Endometrial microvascular endothelial cells (primary cell): ENCODE results near the gene TRMT2A. TPM values are rescaled to one million over a fixed set of nuclear protein-coding genes. Genes with fewer than 3 reads are reported as not detected.

ENCODE experiments used
- in situ Hi-C: cut with HindIII; loops from 2 replicates; pipeline ENCODE4 v1.10.0; 2017; ENCODE audit warnings: low sequenced_read_pairs, low pct_unique_long_range_greater_than_20kb; ENCODE audit errors: inconsistent ontology term
- total RNA-seq: library from RNA; depleted of rRNA; stranded (reverse); fragments of >200 nt; gene quantifications from one replicate; pipeline ENCODE4 v1.2.3, GENCODE V29; 2015; ENCODE audit errors: inconsistent ontology term

Gene TRMT2A
- total RNA-seq, 1 donor from 2014 or later: 74.0 TPM

DNA sequence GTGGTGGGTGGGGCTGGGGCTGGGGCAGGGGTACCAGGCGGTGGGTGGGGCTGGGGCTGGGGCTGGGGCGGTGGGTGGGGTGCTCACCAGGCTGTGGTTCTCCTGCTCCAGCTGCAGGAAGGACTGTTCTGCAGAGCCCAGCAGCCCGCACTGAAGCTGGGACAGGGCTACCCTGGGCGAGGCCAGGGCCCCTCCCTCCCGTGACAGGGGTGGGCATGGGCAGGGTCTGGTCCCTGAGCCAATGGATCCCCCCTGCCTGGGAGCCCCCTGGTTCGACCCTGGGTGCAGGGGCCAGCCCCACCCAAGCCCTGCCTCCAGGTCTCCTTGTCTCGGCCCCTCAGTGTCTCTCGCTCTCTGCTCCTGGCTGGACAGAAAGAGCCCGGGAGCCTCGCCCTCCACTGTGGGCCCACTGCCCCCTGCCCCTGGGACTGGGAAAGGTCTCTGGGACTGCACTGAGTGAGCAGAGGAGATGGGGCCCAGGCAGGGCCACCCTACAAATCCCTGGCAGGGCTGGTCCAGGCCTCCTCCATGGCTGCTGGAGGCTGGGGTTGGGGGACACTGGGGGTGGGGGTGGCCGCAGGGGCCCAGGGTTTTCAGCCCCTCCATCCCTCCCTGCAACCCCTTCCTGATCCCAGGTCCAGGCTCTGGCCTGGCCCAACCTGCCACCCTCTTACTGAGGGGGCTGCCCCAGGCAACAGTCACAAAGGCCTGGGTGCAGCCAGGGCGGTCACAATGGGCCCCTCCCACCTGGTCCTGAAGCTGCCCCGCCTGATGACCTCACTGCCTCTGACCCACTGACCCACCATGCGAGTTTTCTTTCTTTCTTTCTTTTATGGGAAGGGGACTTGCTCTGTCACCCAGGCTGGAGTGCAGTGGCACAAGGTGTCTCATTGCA is 33.6 kb upstream of the TRMT2A start, which contains the start of gene CCDC188:
CCDC188 (minus strand) TSS at position 675 of the 895 bp plus-strand sequence; CDS start at position 606, 69 bp downstream.
- in situ Hi-C loops: no loop called here

DNA sequence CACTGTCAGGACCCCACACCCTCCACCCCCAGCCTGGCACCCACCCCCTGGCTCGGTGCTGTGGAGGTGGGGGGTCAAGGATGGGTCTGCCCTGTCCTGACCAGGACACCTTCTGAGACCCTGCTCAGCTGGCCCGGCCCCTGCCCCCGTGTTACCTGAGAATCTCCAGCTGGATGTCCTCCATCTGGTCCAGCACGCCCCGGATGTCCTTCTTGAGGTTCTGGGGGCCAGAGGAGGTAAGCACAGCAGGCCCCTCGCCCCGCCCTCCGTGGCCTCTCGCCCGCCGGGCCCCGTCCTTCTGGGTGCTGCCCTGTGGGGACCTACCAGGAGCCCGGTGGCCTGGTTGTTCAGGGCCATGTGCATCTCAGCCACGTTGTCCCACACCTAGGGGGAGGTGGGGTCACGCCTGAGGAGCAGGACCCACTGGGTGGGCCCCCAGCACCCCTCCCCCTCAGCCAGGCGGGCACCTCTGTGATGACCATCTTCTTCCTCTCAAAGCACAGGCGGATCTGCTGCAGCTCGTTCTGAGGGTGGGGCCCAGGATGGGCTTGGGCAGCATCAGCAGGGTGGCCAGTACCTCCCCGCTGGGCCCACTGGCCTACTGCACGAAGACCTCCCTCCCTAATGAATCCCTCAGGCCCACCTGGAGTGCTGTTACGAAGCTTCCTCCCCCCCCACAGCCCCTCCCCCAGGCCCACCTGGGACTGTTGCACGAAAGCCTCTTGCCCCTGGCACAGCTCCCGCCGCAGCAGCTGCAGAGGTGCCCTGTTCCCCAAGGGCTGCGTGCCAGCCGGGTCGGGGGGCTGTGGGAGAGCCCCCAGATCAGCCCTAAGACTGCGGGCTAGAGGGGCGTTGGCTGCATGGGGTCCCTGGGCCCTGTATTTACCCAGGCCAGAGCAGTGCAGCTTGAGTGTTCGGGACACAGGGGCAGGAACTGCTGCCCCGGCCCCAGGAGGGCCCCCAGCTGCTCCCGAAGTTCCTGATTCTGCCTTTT is 32.5 kb upstream of the TRMT2A start:
- in situ Hi-C loops: loop anchor here (25.0 kb wide), 1 partner anchor 138 kb away; no protein-coding TSS in a partner anchor

DNA sequence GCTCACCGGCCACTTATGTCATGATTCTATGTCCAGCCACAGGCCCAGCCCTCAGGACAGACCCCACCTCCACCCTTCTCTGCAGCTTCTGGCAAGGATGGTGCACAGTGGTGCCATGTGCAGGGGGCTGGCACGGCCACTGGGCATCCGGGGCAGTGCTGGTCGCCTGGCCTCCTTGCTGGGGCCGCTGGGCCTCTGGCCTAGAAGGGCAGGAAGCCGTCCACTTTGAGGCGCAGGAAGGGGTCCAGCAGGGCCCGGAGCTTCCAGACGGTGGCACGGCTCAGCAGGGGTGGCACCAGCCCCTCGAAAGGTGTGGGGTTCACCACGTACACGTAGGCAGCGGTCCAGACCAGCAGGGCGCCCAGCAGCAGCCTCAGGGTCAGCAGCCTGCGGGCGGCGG is 31.4 kb upstream of the TRMT2A start:
- in situ Hi-C loops: loop anchor here (25.0 kb wide), 1 partner anchor 139 kb away; no protein-coding TSS in a partner anchor

DNA sequence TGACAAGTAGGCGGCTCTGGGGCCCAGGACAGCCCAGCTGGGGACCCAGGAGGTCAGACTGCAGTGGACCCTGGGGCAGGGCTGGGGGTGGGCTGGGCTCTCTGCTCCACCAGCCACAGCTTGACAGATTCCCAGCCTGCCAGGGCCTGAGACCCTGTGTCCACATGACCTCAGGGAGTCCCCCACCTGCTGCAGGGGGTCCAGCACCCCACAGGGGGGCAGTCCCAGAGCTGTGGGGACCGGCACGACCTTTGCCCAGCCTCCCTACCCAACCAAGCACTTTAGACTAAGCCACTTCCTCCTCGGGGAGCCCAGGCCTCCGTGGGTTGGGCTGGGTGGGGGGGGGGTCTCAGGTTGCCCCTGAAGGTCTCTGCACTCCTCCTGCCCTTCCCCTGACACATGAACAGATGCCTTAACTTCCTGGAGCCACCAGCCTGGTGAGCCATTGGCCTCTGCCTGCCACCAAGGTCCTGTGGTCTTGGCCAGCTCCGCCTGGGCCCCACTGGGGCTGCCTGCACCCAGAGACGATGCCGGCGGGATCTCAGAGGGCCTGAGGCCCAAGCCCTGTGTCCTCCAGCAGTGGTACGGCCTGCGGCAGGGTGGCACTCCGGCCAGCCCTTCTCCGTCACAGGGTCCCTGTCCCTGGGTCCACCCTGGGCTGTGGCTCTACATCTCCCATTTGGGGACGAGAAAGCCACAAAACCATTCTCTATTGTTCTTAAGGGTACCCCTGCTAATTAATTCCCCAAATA is 30.4 kb upstream of the TRMT2A start:
- in situ Hi-C loops: loop anchor here (25.0 kb wide), 1 partner anchor 140 kb away; no protein-coding TSS in a partner anchor

DNA sequence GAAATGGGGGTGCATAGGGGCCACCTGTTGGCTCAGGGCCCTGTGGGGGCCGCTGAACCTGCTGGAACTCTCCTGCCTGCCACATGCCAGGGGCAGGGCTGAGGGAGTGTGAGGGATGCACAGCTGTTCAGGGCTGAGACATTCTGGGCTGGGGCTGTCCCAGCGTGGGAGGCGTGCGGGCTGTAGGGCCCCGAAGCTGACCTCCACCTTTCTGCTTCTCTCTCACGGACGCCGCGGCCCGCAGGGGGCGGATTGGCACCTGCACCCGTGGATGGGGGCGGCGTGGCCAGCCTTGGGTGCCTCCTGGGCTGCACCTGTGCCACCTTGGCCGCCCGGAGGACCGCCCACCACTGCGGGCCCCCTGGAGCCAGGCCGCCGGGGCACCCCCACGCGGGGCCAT is 29.8 kb upstream of the TRMT2A start:
- in situ Hi-C loops: loop anchor here (25.0 kb wide), 1 partner anchor 141 kb away; no protein-coding TSS in a partner anchor

DNA sequence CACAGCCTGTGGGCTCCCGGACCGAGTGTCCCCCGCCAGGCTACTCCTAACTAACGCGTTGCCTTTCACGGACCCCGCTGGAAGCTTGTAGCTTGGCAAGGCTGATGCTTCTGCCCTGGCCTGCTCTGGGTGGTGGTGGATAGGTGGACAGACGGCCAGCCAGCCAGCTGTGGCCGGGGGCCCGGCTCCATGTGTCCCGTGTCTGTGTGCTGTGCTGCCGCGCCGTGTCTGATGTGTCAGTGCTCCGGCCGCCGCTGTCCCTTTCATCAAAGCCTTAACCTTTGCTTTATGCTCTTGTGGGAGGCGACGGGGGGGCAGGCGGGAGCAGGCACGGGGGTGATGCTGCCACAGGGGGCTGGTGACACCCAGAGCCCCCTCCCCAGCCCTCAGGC is 28.8 kb upstream of the TRMT2A start:
- in situ Hi-C loops: loop anchor here (25.0 kb wide), 1 partner anchor 141 kb away; no protein-coding TSS in a partner anchor

DNA sequence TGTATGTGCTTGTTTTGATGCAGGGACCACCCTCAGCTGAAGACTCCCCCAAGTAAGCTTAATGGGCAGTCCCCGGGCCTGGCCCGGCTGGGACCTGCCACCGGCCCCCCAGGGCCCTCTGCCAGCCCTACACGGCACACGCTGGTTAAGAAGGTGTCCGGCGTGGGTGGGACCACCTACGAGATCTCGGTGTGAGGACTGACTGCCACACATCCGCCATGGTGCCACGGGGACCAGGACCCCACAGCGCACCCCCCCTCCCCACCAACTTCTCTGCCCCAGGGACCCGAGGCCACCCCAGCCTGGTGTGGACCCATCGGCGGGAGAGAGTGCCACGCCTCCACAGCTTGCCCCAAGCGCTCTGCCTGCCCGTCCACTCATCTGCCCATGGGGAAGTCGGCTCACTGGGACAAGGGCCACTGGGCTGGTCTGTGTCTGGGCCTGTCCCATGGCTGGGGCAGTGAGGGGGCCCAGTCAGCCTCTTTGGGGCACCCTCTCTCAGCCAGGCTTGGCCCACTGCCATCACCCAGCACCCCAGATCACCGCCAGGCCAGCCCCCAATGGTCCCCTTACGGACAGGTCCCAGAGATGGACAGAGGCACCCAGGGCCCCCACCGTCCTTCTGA is 28.3 kb upstream of the TRMT2A start:
- in situ Hi-C loops: loop anchor here (25.0 kb wide), 1 partner anchor 142 kb away; no protein-coding TSS in a partner anchor

DNA sequence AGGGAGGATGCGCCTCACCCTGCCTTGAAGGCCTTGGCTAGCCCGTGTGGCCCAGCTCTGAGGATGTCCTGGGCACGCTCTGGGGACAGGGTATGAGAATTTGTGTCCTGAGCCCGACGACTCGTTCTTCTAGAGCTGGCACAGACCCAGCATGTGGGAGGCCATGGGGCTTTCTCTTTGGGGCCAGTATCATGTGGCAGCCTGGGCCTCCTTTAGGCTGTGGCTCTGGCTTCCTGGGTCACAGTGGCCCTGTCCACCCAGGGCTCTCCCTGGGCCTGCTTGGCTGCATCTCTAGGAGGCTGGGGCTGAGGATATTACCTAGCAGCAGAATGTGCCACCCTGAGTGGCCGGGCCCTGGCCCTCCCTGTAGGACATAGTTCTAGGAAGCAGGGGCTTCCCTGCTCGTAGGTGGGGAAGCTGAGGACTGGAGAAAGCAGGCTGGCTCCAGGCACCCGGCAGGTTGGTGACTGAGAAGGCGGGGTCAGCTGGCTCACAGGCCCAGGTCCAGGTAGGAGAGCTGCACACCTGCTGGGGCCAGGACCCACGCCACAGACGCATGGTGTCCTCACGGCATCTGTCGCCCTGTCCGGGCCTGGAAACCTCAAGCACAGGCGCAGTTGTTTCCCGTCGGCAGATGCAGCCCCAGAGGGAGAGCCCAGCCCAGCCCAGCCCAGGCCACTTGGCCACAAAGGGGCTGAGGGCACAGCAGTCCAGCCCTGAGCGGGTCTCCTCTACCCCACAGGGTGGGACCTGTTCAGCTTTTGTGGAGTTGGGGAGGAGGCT is 27.0 kb upstream of the TRMT2A start:
- in situ Hi-C loops: loop anchor here (25.0 kb wide), 1 partner anchor 143 kb away; no protein-coding TSS in a partner anchor

DNA sequence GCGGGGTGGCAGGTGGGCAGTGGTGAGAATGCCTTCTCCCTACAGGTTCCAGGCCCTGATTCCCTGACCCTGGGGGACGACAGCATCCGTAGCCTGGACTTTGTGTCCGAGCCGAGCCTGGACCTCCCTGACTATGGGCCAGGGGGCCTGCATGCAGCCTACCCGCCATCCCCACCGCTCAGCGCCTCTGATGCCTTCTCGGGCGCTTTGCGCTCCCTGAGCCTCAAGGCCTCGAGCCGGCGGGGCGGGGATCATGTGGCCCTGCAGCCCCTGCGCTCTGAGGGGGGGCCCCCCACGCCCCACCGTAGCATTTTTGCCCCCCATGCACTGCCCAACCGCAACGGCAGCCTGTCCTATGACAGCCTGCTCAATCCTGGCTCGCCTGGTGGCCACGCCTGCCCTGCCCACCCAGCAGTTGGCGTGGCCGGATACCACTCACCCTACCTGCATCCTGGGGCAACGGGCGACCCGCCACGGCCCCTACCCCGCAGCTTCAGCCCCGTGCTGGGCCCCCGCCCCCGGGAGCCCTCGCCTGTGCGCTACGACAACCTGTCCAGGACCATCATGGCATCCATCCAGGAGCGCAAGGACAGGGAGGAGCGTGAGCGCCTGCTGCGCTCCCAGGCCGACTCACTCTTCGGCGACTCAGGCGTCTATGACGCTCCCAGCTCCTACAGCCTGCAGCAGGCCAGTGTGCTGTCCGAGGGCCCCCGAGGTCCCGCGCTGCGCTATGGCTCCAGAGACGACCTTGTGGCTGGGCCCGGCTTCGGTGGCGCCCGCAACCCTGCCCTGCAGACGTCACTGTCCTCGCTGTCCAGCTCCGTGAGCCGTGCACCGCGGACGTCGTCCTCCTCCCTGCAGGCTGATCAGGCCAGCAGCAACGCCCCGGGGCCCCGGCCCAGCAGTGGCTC is 25.9 kb upstream of the TRMT2A start:
- in situ Hi-C loops: loop anchor here (25.0 kb wide), 1 partner anchor 144 kb away; no protein-coding TSS in a partner anchor

DNA sequence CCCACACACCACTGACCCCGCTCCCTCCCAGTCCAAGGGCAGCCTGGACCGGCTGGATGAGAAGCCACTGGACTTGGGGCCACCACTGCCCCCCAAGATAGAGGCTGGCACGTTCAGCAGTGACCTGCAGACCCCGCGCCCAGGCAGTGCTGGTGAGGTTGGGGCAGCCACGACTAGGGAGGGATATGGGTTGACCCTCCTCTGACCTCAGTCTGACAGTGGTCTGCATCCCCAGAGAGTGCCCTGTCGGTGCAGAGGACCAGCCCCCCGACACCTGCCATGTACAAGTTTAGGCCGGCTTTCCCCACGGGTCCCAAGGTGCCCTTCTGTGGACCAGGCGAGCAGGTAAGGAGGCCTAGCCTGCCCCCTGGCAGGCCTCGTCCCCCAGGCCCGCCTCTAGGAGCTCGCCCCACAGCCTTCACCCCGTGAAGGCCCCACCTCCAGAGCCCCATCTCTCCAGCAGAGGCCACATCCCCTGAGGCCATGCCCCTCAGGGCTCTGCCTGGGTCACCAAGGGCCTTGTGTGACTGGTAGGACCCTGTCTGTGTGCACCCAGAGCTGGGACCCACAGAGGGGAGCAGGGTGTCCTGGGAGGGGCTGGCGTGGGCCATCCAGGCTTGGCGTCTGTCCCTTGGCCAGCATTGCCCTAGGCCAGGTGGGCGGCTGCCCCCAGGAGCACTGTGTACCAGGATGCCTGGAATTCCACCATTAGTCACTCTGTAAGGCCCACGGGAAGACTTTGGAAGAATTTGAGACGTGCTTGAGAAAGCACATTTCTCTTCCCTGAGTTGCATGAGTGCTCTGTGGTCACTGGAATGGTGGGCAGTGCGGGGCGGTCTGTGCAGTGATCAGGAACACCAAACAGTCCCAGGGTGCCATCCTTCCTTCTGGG is 24.4 kb upstream of the TRMT2A start:
- in situ Hi-C loops: loop anchor here (25.0 kb wide), 1 partner anchor 146 kb away; no protein-coding TSS in a partner anchor

DNA sequence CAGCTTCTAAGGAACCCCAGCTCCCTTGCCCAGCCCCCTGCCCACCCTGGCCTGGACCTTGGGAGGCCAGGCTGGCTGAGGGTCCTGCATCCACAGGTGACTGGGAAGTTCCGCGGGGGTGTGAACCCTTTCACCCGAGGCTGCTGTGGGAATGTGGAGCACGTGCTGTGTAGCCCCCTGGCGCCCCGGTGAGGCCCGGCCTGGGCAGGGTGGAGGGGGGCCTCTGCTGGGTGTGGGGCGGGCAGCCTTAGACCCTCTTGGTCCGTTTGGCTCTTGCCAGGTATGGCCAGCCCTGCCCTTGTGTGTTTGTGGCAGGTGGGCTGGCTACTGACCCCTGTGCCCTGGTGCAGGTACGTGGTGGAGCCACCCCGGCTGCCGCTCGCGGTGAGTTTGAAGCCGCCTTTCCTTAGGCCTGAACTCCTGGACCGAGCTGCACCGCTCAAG is 23.5 kb upstream of the TRMT2A start:
- in situ Hi-C loops: loop anchor here (25.0 kb wide), 1 partner anchor 147 kb away; no protein-coding TSS in a partner anchor

DNA sequence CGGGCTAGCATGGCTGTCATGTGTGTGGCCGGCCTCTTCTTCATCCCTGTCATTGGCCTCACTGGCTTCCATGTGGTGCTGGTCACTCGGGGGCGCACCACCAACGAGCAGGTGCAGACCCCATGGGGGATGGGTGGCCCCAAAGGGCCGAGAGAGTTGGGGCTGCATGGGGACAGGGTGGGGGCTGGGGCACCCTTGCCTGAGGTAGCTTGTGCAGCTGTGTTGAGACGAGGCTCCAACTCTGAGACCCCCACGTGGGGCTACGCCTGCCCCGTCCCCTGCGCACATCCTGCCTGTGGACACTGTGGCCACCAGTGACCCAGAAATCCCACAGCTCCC is 23.1 kb upstream of the TRMT2A start:
- in situ Hi-C loops: loop anchor here (25.0 kb wide), 1 partner anchor 147 kb away; no protein-coding TSS in a partner anchor

DNA sequence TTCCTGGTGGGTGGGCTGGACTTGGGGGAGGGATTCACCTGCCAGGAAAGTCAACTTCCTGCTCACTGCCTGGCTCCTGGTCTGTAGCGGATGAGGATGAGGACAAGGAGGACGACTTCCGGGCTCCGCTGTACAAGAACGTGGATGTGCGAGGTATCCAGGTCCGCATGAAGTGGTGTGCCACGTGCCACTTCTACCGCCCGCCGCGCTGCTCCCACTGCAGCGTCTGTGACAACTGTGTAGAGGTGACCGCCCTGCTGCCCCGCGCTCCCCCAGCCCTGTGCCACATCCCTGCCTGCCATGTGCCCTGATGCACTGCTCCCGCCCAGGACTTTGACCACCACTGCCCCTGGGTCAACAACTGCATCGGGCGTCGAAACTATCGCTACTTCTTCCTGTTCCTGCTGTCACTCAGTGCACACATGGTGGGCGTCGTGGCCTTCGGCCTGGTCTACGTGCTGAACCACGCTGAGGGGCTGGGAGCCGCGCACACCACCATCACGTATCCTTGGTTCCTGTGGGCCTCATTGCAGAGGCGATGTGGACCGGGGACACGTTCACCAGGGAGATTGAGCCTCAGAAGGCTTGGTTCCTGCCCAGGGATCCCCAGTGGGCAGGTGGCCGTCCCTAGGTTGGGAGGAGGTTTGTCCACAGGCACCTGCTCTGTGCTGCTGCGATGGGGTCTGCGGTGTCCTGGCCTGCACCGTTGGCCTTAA is 22.5 kb upstream of the TRMT2A start:
- in situ Hi-C loops: loop anchor here (25.0 kb wide), 1 partner anchor 148 kb away; no protein-coding TSS in a partner anchor

DNA sequence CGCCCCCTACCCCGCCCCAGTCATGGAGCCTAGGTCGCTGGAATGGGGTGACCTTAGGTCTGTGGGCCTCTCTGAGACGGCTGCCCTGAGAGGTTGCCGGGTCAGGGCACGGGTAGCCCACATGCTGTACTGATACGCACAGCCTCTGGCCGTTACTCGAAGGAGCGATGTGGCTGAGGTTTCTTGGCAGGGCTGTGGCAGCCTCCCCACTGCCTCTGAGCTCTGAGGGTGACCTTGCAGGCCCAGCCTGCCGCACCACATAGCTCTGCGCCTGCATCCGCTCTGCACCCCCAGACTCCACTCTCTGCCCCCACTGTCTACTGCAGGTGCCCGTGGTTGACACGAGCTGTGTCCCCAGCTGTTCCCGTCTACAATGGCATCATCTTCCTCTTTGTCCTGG is 21.8 kb upstream of the TRMT2A start:
- in situ Hi-C loops: loop anchor here (25.0 kb wide), 1 partner anchor 148 kb away; no protein-coding TSS in a partner anchor
